Mucosa of descending colon (tissue), 3 donors: ENCODE data around the gene GARNL3. TPM values are rescaled to one million over a fixed set of nuclear protein-coding genes. Genes with fewer than 3 reads are reported as not detected.

Source experiments
- ATAC-seq: fragments of 200-7000 bp; cut with Tn5 transposase; one replicate; pipeline ENCODE4 v1.9.1; 2020; ENCODE audit warnings: mild to moderate bottlenecking, moderate library complexity
- DNase-seq, 3 donors: peaks; one replicate each; pipeline ENCODE4 v3.0.0-alpha.2; 2020
- H3K36me3 ChIP-seq: fragments of 200-600 bp; one replicate; pipeline ENCODE4 v1.8.0; 2021; ENCODE audit warnings: low read depth, mild to moderate bottlenecking
- H3K4me1 ChIP-seq: fragments of 200-600 bp; one replicate; pipeline ENCODE4 v1.8.0; 2021; ENCODE audit warnings: low read depth, mild to moderate bottlenecking
- H3K4me3 ChIP-seq: fragments of 200-600 bp; one replicate; pipeline ENCODE4 v1.8.0; 2021; ENCODE audit warnings: mild to moderate bottlenecking
- H3K9me3 ChIP-seq: fragments of 200-600 bp; one replicate; pipeline ENCODE4 v1.8.0; 2021; ENCODE audit warnings: mild to moderate bottlenecking
- intact Hi-C, 2 donors: fragments of 100-400 bp; cut with DNase I in 1 of 2; cut with micrococcal nuclease in 1 of 2; formaldehyde crosslinking; loops; one replicate each; pipeline versions ENCODE4 v1.11.0 to v1.11.1; 2022; cut with DNase I, micrococcal nuclease
- total RNA-seq, 3 donors: library from RNA; stranded (reverse); fragmentation: NEBNext Ultra II Directional in 2 of 3; extraction: Animal tissue kit (Norgen Biotek cat#: 25700) in 2 of 3; gene quantifications; one replicate each; pipeline versions ENCODE4 v1.2.1 to v1.2.4, GENCODE V29; 2021 to 2023
- TF ChIP-seq, protein P1 (sequence below): fragments of 200-600 bp; IDR thresholded peaks from one replicate; pipeline ENCODE4 v1.8.0; 2022; ENCODE audit warnings: antibody characterized with exemption, mild to moderate bottlenecking
- donor health status: DM: no; HTN: no; CAD: no; lungs with moderate emphysema.
- donor health status: DM: no; HTN: no; CAD: no.
- donor health status: DM: no; HTN: yes; CAD: no.

Gene GARNL3
- total RNA-seq, 3 donors from 2014 or later, result 5.4 to 14.2 (median 8.6) TPM

DNA sequence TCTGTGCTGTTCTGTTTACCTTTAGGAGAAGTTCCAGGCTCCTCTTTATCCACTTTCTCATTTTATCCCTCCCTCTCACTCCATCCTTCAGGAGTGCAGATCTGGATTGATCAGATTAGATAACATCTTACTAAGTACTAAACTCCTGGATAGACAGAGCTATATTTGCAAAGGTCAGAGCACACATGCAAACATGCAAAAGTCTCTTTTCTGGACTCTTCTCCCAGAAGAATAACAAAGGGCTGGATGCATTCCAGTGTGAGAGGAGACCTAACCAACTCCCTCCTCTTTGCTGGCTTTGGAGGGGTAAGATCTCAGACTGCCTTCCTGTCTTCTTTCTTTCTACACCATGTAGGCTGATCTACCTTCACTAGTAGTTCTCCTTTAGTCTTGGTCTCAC, 21.4 kb downstream of the GARNL3 start:
- ATAC-seq, result no peak
- intact Hi-C loops, result no loop called here

DNA sequence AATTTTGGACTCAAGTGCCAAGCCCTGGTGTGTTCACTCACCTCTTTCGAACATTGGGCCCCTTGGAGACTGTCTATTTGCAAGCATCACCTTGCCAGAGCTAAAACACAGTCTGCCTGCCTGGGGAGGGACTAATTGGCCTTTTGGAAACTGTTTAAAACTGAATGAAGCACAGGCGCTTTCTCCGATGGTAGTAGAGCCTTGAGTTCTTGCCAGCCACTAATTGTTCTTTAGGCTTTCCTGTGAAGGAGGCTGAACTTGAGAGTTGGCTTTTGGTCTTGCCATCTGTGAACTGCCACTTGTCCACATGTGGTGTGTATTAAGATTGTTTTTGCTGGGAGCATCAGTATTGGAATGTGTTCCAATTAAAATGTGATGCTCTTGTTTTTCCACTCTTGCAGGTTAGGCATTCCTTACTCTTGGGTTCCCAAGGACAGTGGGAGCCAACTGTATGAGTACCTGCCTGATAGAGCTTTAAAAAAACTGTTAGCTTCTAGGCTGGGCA, 26.0 kb downstream of the GARNL3 start:
- intact Hi-C loops, result no loop called here

More for the DNA sequence above, 21.4 kb downstream of the GARNL3 start:
- DNase-seq, result no peak
- H3K36me3 ChIP-seq, result no peaks in the 10 kb centered on the region
- H3K4me3 ChIP-seq, result no peak overlapping the region
- H3K9me3 ChIP-seq, result no peaks in the 10 kb centered on the region
- TF ChIP-seq, protein P1, sequence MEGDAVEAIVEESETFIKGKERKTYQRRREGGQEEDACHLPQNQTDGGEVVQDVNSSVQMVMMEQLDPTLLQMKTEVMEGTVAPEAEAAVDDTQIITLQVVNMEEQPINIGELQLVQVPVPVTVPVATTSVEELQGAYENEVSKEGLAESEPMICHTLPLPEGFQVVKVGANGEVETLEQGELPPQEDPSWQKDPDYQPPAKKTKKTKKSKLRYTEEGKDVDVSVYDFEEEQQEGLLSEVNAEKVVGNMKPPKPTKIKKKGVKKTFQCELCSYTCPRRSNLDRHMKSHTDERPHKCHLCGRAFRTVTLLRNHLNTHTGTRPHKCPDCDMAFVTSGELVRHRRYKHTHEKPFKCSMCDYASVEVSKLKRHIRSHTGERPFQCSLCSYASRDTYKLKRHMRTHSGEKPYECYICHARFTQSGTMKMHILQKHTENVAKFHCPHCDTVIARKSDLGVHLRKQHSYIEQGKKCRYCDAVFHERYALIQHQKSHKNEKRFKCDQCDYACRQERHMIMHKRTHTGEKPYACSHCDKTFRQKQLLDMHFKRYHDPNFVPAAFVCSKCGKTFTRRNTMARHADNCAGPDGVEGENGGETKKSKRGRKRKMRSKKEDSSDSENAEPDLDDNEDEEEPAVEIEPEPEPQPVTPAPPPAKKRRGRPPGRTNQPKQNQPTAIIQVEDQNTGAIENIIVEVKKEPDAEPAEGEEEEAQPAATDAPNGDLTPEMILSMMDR, result no peak
- no peaks in the 10 kb centered on the region for H3K4me1 ChIP-seq

DNA sequence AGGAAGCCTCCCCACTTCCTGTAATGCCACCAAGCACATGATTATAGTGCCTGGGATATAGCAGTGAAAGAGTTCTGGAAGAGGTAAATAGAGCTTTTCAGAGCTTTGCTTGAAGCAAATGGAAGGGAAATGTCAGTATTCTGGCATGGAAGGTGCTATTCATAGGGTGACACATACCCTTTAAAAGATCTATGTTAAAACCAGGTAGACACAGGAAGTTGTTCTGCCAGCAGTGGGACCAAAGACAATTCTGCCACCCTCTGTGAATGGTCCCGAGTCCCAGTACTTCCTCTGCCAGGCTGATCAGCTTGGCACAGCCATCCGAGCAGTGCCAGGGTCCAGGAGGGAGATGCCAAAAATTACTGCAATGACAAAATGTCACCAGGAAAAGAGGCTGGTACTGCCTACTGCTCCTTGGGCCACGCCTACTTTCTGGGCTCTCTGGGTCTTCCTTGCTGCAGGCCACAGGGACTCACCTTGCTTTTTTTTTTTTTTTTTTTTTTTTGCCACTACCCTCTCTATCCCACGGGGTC, 26.7 kb downstream of the GARNL3 start:
- TF ChIP-seq, protein P1, result no peak
- intact Hi-C loops, result no loop called here
- Histone ChIP-seq H3K36me3 (no peaks in the 10 kb centered on the region), H3K4me3 (no peak overlapping the region), H3K9me3 (no peaks in the 10 kb centered on the region), H3K4me1 (no peaks in the 10 kb centered on the region)
- no peak for ATAC-seq
- no peak for DNase-seq

More for the DNA sequence above, 26.0 kb downstream of the GARNL3 start:
- H3K4me1 ChIP-seq, result no peaks in the 10 kb centered on the region
- TF ChIP-seq, protein P1, result no peak
- H3K36me3 ChIP-seq, result no peaks in the 10 kb centered on the region
- no peak for ATAC-seq
- no peaks in the 10 kb centered on the region for H3K9me3 ChIP-seq
- no peak for DNase-seq
- no peak overlapping the region for H3K4me3 ChIP-seq

DNA sequence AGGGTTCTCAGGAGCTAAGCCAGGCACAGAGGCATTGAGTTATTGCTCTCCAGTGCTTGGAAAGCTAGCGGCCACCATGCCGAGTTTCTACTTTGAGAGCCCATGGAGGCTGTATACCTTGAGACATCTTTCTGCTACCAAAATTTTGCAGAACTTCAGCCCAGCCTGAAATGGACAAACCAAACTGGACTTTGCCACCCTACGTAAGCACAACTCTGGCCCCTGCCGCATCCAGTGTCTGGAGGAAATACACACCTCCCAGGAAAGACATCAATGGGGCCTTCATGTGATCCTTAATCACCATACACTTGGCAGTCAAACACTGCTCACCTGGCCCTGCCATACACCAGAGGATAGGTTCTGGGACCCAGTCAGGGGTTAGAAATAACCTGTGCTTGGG, 27.8 kb downstream of the GARNL3 start:
- Histone ChIP-seq H3K36me3 (no peaks in the 10 kb centered on the region), H3K4me3 (no peak overlapping the region), H3K4me1 (no peaks in the 10 kb centered on the region), H3K9me3 (no peaks in the 10 kb centered on the region)
- TF ChIP-seq, protein P1, result no peak
- intact Hi-C loops, result no loop called here
- DNase-seq, result no peak
- no peak for ATAC-seq

DNA sequence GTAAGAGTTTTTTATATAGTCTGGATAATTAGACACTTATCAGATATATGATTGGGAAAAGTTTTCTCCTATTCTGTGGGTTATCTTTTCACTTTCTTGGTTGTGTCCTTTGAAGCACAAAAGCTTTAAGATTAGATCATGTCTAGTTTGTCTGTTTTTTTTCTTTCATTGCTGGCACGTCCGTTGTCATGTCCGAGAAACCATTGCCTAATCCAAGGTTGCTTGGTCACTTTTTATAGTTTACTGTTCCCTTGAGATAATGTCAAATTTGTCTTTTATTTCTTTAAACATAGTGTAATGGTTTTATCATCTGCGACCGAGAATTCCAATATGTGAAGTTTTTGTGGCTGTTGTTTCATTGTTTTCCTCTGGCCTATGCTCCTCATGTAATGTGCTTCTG, 28.8 kb downstream of the GARNL3 start:
- intact Hi-C loops, result no loop called here
- ATAC-seq (peak; percentile 31), DNase-seq (no peak)
- TF ChIP-seq, protein P1, result no peak
- Histone ChIP-seq H3K4me3 (no peak overlapping the region), H3K4me1 (no peaks in the 10 kb centered on the region), H3K36me3 (no peaks in the 10 kb centered on the region), H3K9me3 (no peaks in the 10 kb centered on the region)

DNA sequence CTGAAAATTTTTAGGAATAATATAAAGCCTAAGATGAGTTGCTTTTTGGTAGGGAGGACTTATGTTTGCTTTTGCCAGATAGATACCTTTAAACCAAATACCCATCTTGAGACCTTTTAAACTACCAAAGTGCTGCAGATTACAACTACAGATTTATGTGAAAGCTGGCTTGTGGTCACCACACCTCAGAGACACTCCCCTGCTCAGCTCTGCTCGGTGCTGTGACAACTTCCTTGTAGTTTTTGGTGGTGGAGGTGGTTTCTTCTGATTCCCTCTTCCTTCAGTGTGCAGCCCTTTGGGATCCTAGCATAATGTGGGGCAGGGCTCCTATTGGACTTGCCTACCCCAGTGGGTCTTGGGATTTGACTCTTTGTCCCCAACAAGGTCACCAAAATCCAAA, 29.2 kb downstream of the GARNL3 start:
- intact Hi-C loops, result no loop called here
- TF ChIP-seq, protein P1, result no peak
- peak in 1 of 3 donors; percentile 28 for DNase-seq
- Histone ChIP-seq H3K4me1 (no peaks in the 10 kb centered on the region), H3K4me3 (no peak overlapping the region), H3K9me3 (no peaks in the 10 kb centered on the region), H3K36me3 (no peaks in the 10 kb centered on the region)
- peak; percentile 87 for ATAC-seq
